Measurements from ENCODE around the gene CD44.

The CD44 gene

DNA sequence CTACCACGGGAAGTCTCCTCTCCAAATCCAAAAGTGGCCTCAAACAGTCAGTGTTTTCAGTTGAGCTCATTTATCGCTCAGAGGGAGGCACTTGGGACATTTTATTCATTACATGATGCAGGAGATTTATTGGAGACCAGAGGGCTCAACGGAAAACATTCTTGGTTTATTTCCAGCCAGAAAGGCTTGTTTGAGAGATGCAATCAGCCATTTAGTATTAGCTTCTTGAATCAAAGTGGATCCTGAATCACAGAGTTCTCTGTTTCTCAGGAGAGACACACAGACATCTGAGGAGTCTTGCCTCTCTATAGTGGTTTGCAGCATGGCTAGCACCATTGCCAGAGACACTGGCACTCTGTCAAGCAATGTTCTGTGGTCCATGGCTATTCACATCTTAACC lies 31.5 kb downstream of the CD44 start:
- FAIRE-seq (no peak), DNase-seq (ENCODE audit: extremely low spot score, insufficient read length, low read depth) (no peak)

DNA sequence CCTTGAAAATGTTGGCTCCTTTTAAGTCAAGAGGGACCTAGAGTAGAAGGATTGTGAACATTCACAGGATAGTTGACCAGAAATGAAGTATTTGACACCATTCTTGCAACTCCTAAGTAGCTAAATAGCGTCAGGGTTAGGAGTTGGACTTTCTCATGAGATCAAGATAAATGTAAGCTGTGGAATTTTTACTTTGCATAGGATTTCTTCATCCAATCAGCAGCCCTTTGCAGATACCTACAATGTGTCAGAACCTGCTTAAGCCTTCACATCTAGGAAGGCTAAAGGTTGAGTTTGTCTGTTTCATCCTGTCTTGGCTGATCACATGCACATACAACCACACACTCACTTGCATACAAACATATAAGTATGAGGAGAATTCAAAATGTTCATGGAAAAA lies 32.3 kb downstream of the CD44 start:
- FAIRE-seq (no peak), DNase-seq (ENCODE audit: extremely low spot score, insufficient read length, low read depth) (no peak)

DNA sequence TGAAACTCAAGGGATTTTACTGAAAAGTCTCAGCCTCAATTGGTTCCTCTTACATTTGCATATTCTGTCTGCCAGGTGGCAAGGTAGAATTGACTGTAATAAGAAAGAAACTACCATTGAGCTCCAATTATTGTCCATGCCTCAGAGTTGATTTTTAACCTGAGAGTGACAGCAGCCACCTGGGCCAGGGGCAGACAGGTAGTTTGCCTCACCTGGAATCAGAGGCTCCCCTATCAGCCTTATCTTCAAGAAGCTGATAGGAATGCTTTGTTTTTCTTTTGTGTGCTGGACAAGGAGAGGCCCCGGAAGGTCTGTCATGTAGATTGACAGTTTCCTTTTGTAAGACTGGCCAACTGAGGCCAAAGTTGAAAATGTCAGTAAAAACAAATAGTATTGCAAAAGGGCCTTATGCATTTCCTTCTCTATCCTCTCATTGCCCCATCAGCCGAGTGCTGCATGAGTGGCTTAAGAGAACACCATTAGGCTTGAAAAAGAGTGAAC lies 34.1 kb downstream of the CD44 start:
- FAIRE-seq (peak; percentile 56), DNase-seq (ENCODE audit: extremely low spot score, insufficient read length, low read depth) (no peak)

GRCh38 chr11:35173616-35174566 lies 34.9 kb downstream of the CD44 start:
- DNase-seq (ENCODE audit: extremely low spot score, insufficient read length, low read depth) (no peak), FAIRE-seq (peak; percentile 42)

DNA sequence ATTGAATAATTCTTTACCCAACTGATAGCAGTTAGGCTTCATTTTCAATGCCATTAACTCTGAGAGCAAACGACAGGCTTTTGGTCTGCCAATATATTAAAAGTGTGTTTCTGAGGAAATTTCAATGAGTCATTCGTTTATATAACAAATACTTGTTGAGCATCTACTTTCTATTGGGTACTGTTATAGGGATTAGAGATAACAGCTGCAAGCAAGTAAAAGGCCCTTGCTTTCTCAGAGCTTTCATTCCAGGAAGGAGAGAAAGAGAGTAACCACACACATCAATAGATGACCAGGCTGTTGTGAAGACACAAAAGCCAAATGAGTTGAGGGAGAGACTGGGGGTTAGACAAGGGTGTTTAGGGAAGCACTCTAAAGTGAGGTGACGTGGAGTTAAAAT lies 35.7 kb downstream of the CD44 start:
- no peak for FAIRE-seq
- DNase-seq (ENCODE audit: extremely low spot score, insufficient read length, low read depth) = no peak

- FAIRE-seq (no peak), DNase-seq (ENCODE audit: extremely low spot score, insufficient read length, low read depth) (no peak)
These were observed 38.4 kb downstream of the CD44 start for GRCh38 chr11:35177370-35177769.

GRCh38 chr11:35178067-35178805 lies 39.3 kb downstream of the CD44 start:
- DNase-seq (ENCODE audit: extremely low spot score, insufficient read length, low read depth) (no peak), FAIRE-seq (no peak)

DNA sequence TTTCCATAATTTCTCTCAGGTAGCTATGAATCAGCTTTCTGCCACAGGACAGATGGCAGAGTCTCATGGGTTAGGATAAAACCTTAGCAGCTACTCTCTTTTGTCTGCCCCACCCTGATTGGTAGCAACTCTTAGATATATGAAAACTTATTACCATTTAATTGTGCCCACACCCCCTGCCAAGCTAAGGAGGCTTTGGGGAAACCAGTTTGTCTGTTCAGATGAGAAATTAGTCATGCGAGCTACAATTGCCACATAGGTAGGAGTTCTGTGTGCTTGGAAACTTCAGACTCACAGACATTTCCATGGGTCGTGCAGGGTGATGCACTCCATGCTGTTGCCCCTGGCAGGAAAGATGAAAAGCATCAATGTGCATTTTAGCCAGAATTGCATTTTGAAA lies 39.9 kb downstream of the CD44 start:
- FAIRE-seq (no peak), DNase-seq (ENCODE audit: extremely low spot score, insufficient read length, low read depth) (no peak)

- DNase-seq (ENCODE audit: extremely low spot score, insufficient read length, low read depth) (no peak), FAIRE-seq (no peak)
These were observed 40.6 kb downstream of the CD44 start for GRCh38 chr11:35179466-35180135.

DNA sequence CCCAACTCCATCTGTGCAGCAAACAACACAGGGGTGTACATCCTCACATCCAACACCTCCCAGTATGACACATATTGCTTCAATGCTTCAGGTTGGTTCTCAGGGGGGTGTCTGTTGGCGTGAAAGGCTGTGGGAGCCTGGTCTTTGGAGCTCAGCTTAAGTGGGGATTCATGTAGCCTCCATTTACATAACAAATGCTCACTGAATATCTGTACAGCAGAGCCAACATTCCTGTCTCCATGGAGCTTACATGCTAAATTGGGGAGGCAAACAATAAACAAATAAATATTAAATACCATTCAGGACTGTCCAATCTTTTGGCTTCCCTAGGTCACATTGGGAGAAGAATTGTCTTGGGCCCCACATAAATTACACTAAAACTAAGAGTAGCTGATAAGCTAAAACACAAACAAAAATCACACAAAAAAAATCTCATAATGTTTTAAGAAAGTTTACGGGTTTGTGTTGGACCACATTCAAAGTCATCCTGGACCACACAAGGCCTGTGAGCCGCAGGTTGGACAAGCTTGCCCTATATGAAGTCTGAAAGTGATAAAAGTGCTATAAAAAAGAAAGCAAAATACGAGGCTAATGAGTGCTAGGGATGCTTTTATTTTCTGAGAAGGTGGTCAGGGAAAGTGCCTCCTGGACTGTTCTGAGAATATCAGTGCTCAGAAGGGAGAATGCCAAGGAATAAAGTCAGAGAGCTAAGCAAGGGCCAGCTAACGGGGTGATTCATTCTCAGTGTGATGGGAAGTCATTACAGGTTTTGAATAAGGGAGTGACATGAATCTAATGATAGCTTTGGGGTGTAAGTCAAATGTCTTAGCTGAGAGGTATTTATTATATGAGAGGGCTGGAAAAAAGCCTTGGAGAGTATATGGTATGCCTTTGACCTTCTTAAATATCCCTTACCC lies 41.6 kb downstream of the CD44 start:
- FAIRE-seq (no peak), DNase-seq (ENCODE audit: extremely low spot score, insufficient read length, low read depth) (no peak)

GRCh38 chr11:35182317-35182939 lies 43.5 kb downstream of the CD44 start:
- FAIRE-seq = peak; percentile 73

DNA sequence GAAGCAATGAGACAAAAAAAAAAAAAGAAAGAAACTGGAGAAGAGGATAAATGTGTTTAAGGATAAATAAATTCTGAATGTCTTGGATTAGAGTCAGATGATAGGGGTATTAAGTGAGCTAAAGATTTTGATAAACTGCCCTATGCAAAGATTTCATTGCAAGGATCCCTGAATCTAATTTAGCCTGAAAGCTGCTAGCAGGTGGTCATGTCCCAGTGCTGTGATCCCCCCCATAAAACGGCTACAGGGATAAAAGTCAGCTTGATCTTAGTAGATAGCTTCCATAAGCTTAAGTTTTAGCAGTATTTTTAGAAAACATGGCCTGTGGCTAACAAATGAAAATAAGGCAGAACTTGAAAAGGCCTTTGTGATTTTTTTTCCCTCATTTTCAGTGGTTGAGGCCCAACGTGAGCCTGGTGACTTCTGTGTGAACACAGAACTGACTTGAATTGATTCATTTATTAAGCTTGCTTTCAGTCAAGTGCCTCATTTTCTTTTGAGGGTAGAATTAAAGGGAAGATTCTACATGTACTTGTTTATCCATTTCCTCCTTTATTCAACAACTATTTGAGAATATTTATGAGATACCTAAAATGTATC lies 44.5 kb downstream of the CD44 start:
- DNase-seq (ENCODE audit: extremely low spot score, insufficient read length, low read depth) = no peak
- no peak for FAIRE-seq

More at GRCh38 chr11:35182317-35182939, 43.5 kb downstream of the CD44 start:
- DNase-seq (ENCODE audit: extremely low spot score, insufficient read length, low read depth) = no peak

DNA sequence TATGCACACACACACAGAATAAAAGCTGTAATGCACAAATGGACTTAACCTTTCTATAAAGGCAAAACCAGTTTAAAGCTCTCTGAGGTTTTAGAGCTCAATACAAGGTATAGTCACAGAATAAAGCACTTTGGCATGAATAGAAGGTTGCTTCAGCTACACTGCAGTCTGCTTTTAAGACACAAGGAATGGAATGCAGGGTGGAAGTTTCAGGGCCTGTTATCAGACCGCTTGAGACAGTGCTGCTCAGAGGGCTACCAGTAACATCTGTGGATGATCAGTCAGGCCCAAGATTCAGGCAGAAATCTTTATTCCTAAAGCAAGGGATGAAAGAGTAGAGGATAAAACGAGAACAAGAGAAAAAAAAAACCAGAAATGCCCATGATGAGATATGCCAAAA lies 46.7 kb downstream of the CD44 start:
- no peak for FAIRE-seq
- DNase-seq (ENCODE audit: extremely low spot score, insufficient read length, low read depth) = no peak

GRCh38 chr11:35187996-35188395 lies 49.0 kb downstream of the CD44 start:
- DNase-seq (ENCODE audit: extremely low spot score, insufficient read length, low read depth) (no peak), FAIRE-seq (no peak)

DNA sequence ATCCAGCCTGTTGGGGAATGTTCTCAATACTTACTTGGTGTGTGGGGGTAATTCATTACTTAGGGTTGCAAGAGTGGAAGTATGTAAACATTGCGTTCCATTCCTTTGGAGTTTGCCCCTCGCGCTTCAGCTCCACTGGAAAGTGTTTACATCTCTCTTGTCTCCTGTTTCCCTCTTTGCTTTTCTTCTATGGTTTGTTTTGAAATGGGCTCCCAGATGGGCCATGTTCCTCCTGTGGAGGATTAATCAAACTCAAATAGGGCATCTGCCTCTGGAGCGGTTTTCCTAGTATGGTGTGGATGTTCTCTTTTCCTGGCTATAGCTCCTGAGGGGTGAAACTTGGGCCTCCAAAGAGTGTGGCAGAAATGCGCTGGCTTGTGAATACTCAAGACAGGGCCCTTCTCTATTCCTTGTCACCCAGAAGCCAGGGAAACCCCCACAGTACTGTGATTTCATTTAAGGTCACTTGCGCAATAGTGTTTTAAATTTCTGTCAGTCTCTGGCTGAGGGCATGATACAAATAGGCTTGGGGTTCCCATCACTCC lies 51.9 kb downstream of the CD44 start:
- DNase-seq (ENCODE audit: extremely low spot score, insufficient read length, low read depth) (no peak), FAIRE-seq (no peak)

- DNase-seq (ENCODE audit: extremely low spot score, insufficient read length, low read depth) (no peak), FAIRE-seq (no peak)
These were observed 53.4 kb downstream of the CD44 start for GRCh38 chr11:35192347-35192746.

DNA sequence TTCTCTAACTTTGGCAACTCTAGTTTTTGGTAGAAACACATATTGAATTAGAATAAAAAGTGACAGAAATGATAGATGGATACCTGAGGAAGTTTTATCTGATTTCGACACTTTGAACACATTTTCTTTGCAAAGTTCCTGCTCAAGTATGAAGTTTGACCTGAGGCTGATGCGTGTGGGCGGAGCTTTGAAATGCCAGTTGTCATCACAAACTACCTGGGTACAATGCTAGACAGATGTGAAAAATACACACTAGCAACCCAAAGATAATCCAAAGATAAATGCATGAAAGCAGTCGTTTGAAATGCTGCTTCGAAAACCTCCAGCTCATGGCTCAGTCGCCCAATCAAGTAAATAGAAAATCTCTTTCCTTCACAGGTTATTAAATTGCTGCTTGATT lies 54.8 kb downstream of the CD44 start:
- FAIRE-seq (no peak), DNase-seq (ENCODE audit: extremely low spot score, insufficient read length, low read depth) (no peak)

DNA sequence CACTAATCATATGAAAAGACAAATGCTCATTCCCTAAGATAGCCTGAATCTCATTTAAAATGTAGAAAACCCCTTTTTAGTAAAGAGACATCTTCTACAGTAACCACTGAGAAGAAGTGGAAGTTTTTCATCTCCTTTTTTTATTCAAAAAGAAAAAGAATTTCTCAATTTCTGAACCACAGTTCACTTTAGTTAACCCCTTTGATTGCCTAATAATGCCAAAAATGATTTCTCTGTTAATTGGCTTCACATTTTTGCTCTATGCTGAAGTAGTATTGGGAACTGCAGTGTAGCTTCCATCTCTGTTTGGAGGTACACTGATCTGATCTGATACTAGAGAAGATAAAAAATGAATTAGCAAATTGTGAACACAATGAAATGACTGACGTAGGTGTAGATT lies 58.3 kb downstream of the CD44 start:
- DNase-seq (ENCODE audit: extremely low spot score, insufficient read length, low read depth) = no peak
- no peak for FAIRE-seq

Measured in GM18507 (cell line).